Lung (tissue), 12 donors: ENCODE measurements around the gene MCTP1. TPM values are rescaled to one million over a fixed set of nuclear protein-coding genes. Genes with fewer than 3 reads are reported as not detected.

Experiments used
- ATAC-seq: fragments of 200-7000 bp; cut with Tn5 transposase; one replicate; pipeline ENCODE4 v1.9.1; 2020; ENCODE audit warnings: moderate number of reproducible peaks; ENCODE audit not compliant: insufficient read depth, low FRiP score
- DNase-seq, 3 donors: peaks; one replicate each; pipeline ENCODE4 v3.0.0-alpha.2; 2013 to 2017
- H3K27ac ChIP-seq, 2 donors: one replicate each; pipeline ENCODE4 v1.5.1; 2013; ENCODE audit warnings: mild to moderate bottlenecking in 2 of 2, moderate library complexity in 2 of 2, control low read depth in 1 of 2, inconsistent platforms in 1 of 2, low read depth in 1 of 2, low read length in 1 of 2
- H3K27me3 ChIP-seq, 3 donors: one replicate each; pipeline ENCODE4 v1.5.1; 2013; ENCODE audit warnings: low read length in 2 of 3; ENCODE audit not compliant: control insufficient read depth in 3 of 3, insufficient read depth in 3 of 3
- H3K36me3 ChIP-seq, 4 donors: one replicate each; pipeline ENCODE4 v1.5.1; 2013; ENCODE audit warnings: low read length in 4 of 4, mild to moderate bottlenecking in 1 of 4, moderate library complexity in 1 of 4; ENCODE audit not compliant: control insufficient read depth in 4 of 4, insufficient read depth in 4 of 4
- H3K4me1 ChIP-seq, 5 donors: one replicate each; pipeline ENCODE4 v1.5.1; 2013; ENCODE audit warnings: low read length in 5 of 5, mild to moderate bottlenecking in 2 of 5, moderate library complexity in 1 of 5; ENCODE audit not compliant: control insufficient read depth in 5 of 5, insufficient read depth in 5 of 5
- H3K4me3 ChIP-seq: one replicate; pipeline ENCODE4 v1.5.1; 2013; ENCODE audit warnings: mild to moderate bottlenecking, control low read depth, moderate library complexity
- H3K9ac ChIP-seq, 2 donors: one replicate each; pipeline ENCODE4 v1.5.1; 2013; ENCODE audit warnings: low read length in 2 of 2, control low read depth in 1 of 2; ENCODE audit not compliant: insufficient read depth in 1 of 2
- H3K9me3 ChIP-seq, 4 donors: one replicate each; pipeline ENCODE4 v1.5.1; 2013; ENCODE audit warnings: low read length in 3 of 4, mild to moderate bottlenecking in 1 of 4, moderate library complexity in 1 of 4; ENCODE audit not compliant: control insufficient read depth in 4 of 4, insufficient read depth in 3 of 4
- WGBS, 2 donors: extraction: QIAGEN DNeasy Blood & Tissue Kit; methylation state at CpG; one replicate each; pipeline ENCODE4 v1.1.7; 2013; 5-methylcytosine and 5-hydroxymethylcytosine counted together
- polyA plus RNA-seq, 2 donors: library from polyadenylated mRNA; stranded (reverse); fragments of 200-250 nt; gene quantifications; one replicate each; pipeline ENCODE4 v1.2.1, GENCODE V29; 2013
- total RNA-seq, 2 donors: library from RNA; depleted of rRNA in 1 of 2; stranded (reverse); fragments of >200 nt in 1 of 2; gene quantifications; one replicate each; pipeline ENCODE4 v1.2.1, GENCODE V29; 2014 to 2021
- TF ChIP-seq, protein P1 (sequence below): IDR thresholded peaks from 2 replicates; pipeline ENCODE4 v1.5.1; 2012; ENCODE audit warnings: mild to moderate bottlenecking; ENCODE audit errors: control extremely low read depth, extremely low read depth
- donor health status: control.
- donor health status: control.
- donor health status: Bipolar disorder and iron deficiency.
- donor health status: healthy.
- donor health status: DM: yes; HTN: yes; CAD: no.

MCTP1 gene
- total and polyA plus RNA-seq, 4 donors: 5.8 to 34.8 (median 27.4) TPM

DNA sequence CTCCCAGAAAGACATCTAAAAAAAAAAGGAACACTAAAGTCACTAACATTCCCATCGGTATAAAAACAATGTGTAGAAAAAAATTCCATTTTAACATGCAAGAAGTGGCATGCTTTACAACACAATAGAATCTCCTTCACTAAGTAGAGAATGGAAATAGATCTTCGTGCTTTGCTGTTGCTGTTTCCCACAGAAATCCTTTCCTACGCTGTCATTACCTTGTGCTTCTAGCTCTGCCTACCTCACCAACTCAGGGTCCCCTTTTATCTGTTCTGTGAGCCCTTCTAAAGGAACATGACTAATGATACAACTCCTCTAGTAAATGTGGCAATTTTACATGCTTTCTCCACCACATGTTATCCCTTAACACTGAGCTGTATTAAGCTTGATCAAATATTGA lies 202.9 kb downstream of the MCTP1 start:
- 9 to 17% methylated on average over 3 of the region's 3 CpGs for WGBS, 2 donors
- H3K36me3 ChIP-seq: no peaks in the 10 kb centered on the region
- no peak overlapping the region for H3K4me3 ChIP-seq
- H3K9me3 ChIP-seq: no peaks in the 10 kb centered on the region
- no peak for ATAC-seq
- H3K27me3 ChIP-seq: no peaks in the 10 kb centered on the region
- H3K27ac ChIP-seq: peak overlapping the region in 1 of 2 donors; percentile 10
- no peak overlapping the region for H3K9ac ChIP-seq
- no peak for DNase-seq
- H3K4me1 ChIP-seq: no peaks in the 10 kb centered on the region
- TF ChIP-seq, protein P1, sequence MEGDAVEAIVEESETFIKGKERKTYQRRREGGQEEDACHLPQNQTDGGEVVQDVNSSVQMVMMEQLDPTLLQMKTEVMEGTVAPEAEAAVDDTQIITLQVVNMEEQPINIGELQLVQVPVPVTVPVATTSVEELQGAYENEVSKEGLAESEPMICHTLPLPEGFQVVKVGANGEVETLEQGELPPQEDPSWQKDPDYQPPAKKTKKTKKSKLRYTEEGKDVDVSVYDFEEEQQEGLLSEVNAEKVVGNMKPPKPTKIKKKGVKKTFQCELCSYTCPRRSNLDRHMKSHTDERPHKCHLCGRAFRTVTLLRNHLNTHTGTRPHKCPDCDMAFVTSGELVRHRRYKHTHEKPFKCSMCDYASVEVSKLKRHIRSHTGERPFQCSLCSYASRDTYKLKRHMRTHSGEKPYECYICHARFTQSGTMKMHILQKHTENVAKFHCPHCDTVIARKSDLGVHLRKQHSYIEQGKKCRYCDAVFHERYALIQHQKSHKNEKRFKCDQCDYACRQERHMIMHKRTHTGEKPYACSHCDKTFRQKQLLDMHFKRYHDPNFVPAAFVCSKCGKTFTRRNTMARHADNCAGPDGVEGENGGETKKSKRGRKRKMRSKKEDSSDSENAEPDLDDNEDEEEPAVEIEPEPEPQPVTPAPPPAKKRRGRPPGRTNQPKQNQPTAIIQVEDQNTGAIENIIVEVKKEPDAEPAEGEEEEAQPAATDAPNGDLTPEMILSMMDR: no peak

DNA sequence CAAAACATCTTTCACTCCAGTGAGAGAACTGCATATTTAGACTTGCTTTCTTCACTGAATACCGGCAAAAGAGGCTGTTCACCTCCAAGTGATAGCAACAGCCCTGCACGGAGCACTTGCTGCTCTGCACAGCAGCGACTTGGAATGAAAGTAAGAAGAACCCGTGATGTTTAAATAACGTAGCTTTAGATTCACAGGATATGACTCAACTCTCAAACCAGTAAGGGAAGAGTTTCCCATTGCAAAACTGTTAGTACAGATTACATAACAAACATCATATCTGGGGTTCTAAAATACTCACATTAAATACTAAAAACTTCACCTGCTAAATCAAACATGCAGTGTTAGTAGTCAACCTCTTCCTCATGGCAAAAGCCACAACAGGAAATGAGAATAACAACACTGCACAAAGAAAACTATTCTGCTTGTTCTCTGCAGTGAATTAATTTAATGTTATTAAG lies 203.4 kb downstream of the MCTP1 start:
- TF ChIP-seq, protein P1: no peak
- Histone ChIP-seq H3K27ac (peak overlapping the region in 1 of 2 donors; percentile 33), H3K9ac (no peak overlapping the region), H3K27me3 (no peaks in the 10 kb centered on the region), H3K4me1 (no peaks in the 10 kb centered on the region), H3K4me3 (peak overlapping the region; percentile 10), H3K36me3 (no peaks in the 10 kb centered on the region), H3K9me3 (no peaks in the 10 kb centered on the region)
- WGBS, 2 donors: 4% methylated on average over 5 of the region's 5 CpGs
- ATAC-seq (peak; percentile 88), DNase-seq (peak in 2 of 3 donors; percentile 17 to 36)

DNA sequence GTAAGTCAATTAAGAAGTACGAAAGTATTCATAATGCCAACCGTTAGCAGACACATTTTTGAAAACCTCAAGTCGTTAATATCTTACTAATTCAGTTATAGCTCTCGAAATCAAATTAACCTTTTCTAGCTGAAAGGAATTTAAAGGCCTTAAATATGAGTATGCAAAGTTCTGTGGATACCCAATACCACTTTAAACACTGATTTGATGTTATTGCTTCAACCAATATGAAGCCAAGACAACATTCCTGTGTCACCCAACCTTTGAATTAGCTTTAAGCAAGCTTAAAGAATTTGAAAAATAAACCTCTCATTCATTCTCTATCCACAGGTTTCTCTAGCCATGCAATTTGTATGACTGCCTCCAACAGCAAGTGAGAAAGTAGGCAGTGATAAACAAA lies 204.5 kb downstream of the MCTP1 start:
- TF ChIP-seq, protein P1: no peak

DNA sequence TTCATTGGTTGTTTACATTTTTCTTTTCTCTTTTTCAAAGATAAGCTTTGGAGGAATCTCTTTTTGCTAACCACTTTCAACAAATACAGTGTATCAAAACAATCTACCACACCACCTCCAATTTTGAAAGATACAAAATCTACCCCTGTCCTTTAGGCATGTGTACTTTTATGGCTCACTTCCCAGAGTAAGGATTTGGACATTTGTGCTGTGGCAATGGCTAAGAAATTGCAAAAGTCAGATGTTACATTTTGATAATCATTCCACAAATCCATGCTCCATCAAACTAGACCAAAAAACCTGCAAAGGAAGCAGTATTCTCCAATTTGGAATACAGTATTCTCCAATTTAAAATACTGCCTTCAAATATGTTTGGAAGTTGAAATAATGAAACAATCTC lies 204.9 kb downstream of the MCTP1 start:
- Histone ChIP-seq H3K27me3 (no peaks in the 10 kb centered on the region), H3K4me3 (no peak overlapping the region), H3K4me1 (no peaks in the 10 kb centered on the region), H3K36me3 (no peaks in the 10 kb centered on the region), H3K9ac (no peak overlapping the region), H3K9me3 (no peaks in the 10 kb centered on the region), H3K27ac (no peak overlapping the region)
- ATAC-seq (no peak), DNase-seq (no peak)
- TF ChIP-seq, protein P1: no peak

More for the DNA sequence above, 204.5 kb downstream of the MCTP1 start:
- no peaks in the 10 kb centered on the region for H3K36me3 ChIP-seq
- no peak for DNase-seq
- H3K4me1 ChIP-seq: no peaks in the 10 kb centered on the region
- no peak overlapping the region for H3K9ac ChIP-seq
- no peak for ATAC-seq
- H3K27ac ChIP-seq: no peak overlapping the region
- no peaks in the 10 kb centered on the region for H3K27me3 ChIP-seq
- no peak overlapping the region for H3K4me3 ChIP-seq
- no peaks in the 10 kb centered on the region for H3K9me3 ChIP-seq
- WGBS, 2 donors: 36 to 38% methylated on average over 4 of the region's 4 CpGs
